GM18526 (cell line): ENCODE data around the gene F2RL3.
A peak's percentile ranks its signal among the peaks of the same experiment; 100 is the strongest.

Source experiments
- POLR2A ChIP-seq: IDR thresholded peaks from 3 replicates; pipeline ENCODE4 v1.6.1; 2011; ENCODE audit not compliant: insufficient read length; ENCODE audit errors: extremely low read depth

Gene F2RL3

GRCh38 chr19:16888629-16889365, at the start of gene F2RL3:
F2RL3 (plus strand) TSS chr19:16888999; CDS start chr19:16889190, 191 bp downstream.
- peak; percentile 28 for TF ChIP-seq POLR2A

GRCh38 chr19:16841391-16841926, 47.3 kb upstream of the F2RL3 start:
- TF ChIP-seq POLR2A: no peak

- TF ChIP-seq POLR2A: no peak
Measured at GRCh38 chr19:16846901-16847300, 41.9 kb upstream of the F2RL3 start.

- TF ChIP-seq POLR2A: no peak
Measured at GRCh38 chr19:16847430-16847829, 41.4 kb upstream of the F2RL3 start.

GRCh38 chr19:16849168-16849567, 39.6 kb upstream of the F2RL3 start:
- no peak for TF ChIP-seq POLR2A

GRCh38 chr19:16850133-16850532, 38.7 kb upstream of the F2RL3 start:
- no peak for TF ChIP-seq POLR2A

GRCh38 chr19:16851031-16851712, 37.6 kb upstream of the F2RL3 start:
- TF ChIP-seq POLR2A: no peak

- TF ChIP-seq POLR2A: no peak
Measured at GRCh38 chr19:16853066-16853465, 35.7 kb upstream of the F2RL3 start.

- no peak for TF ChIP-seq POLR2A
Measured at GRCh38 chr19:16856091-16856490, 32.7 kb upstream of the F2RL3 start.

GRCh38 chr19:16859626-16860025, 29.2 kb upstream of the F2RL3 start:
- no peak for TF ChIP-seq POLR2A

GRCh38 chr19:16860118-16860517, 28.7 kb upstream of the F2RL3 start:
- TF ChIP-seq POLR2A: no peak

GRCh38 chr19:16861011-16861410, 27.8 kb upstream of the F2RL3 start:
- no peak for TF ChIP-seq POLR2A

- TF ChIP-seq POLR2A: no peak
Measured at GRCh38 chr19:16861834-16862233, 27.0 kb upstream of the F2RL3 start.

GRCh38 chr19:16862826-16863415, 25.9 kb upstream of the F2RL3 start:
- TF ChIP-seq POLR2A: no peak

GRCh38 chr19:16867211-16867610, 21.6 kb upstream of the F2RL3 start:
- no peak for TF ChIP-seq POLR2A
